ENCODE data around the gene PAQR8.

The PAQR8 gene, protein sequence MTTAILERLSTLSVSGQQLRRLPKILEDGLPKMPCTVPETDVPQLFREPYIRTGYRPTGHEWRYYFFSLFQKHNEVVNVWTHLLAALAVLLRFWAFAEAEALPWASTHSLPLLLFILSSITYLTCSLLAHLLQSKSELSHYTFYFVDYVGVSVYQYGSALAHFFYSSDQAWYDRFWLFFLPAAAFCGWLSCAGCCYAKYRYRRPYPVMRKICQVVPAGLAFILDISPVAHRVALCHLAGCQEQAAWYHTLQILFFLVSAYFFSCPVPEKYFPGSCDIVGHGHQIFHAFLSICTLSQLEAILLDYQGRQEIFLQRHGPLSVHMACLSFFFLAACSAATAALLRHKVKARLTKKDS

DNA sequence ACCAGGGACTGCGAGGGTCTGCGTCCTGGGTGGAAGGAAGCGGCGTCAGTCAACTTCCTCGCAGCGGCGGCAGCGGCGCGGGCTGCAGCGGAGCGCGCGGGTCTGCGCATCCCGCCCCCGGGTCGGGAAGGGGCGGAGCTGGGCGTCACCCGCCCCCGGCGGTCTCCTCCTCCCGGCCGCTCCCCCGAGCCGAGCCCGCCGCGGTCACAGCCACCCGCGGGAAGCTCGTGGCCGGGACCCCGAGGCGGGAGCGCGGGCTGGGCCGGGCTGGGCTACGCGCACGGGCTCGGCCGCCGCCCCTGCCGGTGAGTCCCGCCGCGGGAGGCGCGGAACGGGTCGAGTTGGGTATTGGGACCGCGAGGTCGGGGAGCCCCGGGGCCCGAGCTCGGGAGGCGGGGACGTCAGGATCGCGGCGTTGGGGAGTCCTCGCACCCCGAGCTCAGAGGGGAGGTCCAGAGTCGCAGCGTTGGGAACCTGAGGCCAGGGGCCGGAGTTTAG lies at the start of gene PAQR8:
Gene PAQR8, plus strand, starts transcription at position 207 of the 498 bp plus-strand sequence. CDS start 41,063 bp downstream, outside the sequence.
- DNase-seq: peak; percentile 70

DNA sequence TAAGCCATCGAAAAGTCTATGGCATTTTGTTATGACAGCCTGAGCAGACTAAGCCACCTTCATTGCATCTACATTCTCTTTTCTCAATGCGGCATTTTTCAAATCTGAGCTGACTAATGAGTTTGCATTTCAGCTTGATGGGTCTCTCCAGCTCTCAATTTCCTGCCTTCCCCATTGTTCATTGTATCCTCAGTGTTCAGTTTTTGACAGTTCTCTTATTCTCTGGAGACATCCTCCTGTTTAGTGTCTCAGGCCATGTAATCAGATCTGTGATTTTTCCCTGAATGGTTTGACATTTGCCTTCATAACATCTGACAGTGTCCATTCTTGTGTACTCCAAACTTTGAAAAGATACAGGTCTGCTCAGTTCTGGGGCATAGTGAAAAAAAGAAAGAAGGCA lies 49.5 kb upstream of the PAQR8 start:
- no peak for DNase-seq

DNA sequence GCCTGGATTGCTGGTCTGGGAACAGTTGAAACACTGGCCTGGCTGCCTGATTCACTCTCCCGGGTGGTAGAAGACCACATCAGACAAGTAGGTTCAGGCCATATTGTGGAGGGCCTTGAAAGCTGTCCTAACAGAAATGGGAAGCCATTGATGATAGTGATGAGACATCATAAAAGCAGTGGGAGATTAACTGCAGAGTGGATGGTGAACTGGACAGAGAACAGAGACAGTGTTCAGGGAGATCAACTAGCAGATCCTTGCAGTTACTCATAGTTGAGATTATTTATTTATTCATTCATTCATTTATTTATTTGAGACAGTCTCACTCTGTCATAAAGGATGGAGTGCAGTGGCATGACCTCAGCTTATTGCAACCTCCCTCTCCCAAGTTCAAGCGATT lies 47.2 kb upstream of the PAQR8 start:
- no peak for DNase-seq

DNA sequence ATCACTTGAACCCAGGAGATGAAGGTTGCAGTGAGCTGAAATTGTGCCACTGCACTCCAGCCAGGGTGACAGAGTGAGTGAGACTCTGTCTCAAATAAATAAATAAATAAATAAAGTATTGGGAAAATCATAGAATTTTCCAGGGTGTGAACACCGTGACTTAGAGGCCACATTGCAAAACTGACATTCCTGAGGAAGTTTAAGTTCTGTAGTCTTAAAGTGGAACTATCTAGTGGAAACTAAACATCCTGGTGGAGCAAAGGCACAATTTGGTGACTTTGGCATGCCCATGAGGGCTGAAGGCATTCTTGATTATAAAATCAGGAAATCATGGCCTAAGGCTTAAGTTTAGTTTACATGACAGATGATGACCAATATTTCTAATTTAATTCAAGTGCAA lies 44.7 kb upstream of the PAQR8 start:
- DNase-seq: no peak

- DNase-seq: no peak
Observed at GRCh38 chr6:52317841-52318581, 43.9 kb upstream of the PAQR8 start.

DNA sequence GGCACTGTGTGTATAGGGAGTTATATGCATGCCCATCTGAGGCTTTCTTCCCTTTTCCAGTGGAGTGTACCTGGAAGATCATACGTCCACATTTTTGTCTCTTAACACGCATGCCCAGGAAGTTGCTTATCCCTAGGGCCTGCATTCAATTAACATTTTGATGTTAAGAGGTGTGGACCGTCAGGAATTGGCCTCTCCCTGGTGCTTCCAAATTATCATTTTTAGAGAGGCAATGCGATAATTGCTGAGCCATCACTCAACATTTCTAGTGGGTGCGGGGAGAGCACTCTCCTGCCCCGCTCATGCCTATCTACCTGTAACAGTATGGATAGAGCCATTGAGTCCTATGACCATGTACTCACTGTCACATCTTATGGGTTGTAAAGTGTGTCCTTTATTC lies 37.8 kb upstream of the PAQR8 start:
- DNase-seq: no peak

DNA sequence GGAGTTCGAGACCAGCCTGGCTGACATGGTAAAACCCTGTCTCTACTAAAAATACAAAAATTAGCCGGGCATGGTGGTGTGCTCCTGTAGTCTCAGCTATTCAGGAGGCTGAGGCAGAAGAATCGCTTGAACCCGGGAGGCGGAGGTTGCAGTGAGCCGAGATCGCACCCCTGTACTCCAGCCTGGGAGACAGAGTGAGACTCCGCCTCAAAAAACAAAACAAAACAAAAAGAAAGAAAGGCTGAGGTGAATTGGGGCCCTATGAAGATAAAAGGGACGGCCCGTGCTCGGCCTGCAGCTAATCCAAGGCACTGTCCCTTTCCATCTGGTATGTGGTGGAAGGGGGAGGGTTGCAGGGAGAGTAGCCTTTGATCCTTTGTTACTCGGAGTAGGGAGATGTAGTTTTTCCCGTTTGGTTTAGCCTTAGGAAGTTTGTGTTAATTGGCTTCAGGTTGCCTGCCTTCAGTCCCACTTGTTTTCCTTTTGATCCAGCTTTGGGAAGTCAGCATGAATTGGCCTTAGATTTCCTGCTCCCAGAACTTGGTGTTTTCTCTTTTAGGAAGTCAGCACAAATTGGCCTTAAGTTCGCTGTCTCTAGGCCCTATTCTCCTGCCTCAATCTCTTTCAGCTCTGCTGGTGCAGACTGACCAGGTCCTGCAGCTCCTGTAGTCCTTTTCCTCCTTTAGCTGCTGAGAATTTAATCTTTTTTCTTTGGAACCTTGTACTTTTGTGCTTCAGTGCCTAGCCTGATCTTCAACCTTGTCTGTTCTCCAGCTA lies 36.1 kb upstream of the PAQR8 start:
- DNase-seq: no peak

- DNase-seq: no peak
Observed at GRCh38 chr6:52326540-52327364, 35.2 kb upstream of the PAQR8 start.

- DNase-seq: no peak
Observed at GRCh38 chr6:52328303-52328662, 33.7 kb upstream of the PAQR8 start.

GRCh38 chr6:52328729-52329128 lies 33.2 kb upstream of the PAQR8 start:
- no peak for DNase-seq

DNA sequence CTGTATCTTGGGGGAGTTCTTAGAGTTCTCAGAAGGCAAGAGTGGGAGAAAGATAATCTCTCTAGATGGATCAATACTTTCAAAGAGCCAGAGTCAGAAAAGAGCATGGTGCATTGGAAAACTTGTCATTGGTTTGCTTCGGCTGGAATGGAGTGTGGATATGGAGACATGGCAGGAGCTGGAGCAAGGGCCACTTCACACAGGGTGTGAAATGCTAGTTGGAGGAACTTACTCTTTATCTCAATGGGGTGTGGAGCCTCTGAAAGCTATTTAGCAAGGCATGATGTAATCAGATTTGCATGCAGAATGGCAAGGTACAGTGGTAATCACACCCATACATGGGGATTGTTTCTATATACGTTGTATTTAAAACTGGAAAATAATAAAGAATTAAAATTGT lies 31.5 kb upstream of the PAQR8 start:
- peak; percentile 42 for DNase-seq

DNA sequence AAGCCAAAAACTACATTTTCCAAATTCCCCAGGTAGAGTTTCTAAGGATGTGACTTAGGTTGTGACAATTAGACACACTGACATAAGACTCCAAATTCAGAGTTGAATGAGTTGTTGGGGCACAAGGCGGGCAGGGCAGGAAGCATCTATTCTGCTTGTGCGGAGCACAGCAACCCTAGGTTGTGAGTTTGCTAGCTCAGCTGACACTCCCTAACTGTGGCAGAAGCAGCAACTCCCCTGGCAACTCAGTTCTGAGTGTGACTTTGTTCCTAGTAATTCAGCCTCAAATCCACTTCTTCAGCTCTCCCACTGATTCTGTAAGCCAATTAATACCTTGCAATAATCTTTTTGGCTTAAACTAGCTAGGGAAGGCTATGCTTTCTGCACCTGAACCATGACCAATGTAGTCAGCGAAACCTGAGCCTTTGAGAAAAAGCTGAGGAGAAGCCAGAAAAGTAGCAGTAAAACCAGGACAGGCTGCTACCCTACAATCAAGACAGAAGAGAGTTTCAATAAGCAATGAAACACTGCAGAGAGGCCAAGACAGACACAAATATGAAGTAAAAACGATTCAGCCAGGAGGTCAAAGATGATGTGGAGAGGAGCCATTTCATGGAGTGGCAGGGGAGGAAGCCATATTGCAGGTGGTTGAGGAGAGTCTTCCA lies 30.0 kb upstream of the PAQR8 start:
- DNase-seq: no peak

DNA sequence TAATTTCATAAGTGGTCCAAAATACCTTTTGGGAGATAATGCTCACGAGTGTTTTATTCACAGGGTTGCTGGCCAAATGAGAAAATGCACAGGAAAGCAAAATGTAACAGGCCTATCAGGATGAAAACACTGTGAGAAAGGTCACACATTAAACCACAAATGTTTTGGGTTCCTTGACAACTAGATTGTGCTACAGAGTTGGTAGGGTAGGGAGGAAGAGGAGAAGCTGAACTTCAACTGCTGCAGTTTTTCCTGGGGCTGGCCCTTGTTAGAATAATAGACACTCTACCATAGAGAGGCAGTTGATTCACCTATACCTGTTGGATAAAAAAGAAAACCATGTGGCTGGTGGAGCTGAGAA lies 28.1 kb upstream of the PAQR8 start:
- peak; percentile 81 for DNase-seq

DNA sequence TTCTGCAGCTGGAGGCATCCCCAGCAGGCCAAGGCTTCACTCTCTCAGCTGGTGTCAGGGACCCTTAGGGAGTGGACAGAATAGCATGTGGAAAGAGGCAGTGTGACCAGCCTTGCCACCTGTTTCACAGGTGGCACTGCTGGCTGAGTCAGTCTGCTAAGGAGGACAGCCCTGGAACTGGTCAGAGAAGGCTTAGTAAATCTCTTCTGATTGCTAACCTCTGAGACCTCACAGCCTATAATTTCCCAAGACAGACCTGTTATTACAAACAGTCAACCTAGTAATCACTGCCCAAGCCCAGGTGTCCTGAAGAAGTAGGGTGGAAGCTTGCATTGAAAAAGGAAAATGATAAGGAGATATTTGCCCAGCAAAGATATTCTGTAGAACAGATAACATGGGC lies 26.4 kb upstream of the PAQR8 start:
- no peak for DNase-seq

- DNase-seq: no peak
Observed at GRCh38 chr6:52336919-52337561, 24.9 kb upstream of the PAQR8 start.

DNA sequence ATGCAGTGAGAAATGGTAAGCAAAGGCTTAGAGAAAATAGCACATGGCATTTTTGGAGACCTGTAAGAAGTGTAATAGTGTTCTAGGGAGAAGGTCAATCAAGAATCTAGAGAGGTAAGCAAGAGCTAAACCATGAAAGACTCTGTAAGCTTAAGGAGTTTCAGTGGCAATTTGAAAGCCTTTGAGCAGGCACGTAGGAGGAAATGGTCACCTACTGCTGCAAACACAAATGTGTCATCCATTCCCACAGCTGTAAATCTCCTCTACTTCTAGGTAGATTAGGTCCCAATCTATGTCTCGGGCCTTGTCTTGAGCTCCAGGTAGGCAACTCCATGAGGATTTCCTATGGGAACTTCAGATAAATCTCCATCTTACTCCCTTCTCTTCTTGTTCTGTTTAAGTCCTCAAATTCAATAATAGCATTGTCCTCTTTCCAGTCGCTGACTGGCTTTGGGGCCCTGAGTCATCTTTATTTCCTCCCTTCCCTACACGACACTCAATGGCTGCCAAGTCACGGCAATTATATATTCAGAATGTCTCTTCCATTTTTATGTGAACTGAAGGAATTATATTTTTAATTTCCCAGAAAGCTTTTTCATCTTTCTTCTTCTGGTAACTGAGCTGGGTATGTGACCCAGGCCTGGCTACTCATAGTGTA lies 24.2 kb upstream of the PAQR8 start:
- DNase-seq: no peak

DNA sequence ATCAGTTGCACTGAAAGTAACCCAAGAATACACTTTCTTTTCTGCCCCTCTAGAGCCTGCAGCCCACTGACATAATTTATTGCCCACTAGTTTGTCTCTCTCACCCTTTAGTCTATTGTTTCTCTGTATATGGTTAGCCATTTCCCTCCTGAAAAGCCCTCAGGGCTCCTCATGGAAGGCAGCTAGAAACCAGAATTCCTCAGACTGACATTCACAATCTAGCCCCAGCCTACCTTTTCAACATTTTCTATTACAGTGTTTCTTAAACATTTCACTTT lies 21.4 kb upstream of the PAQR8 start:
- no peak for DNase-seq

GRCh38 chr6:52341561-52342260 lies 20.2 kb upstream of the PAQR8 start:
- DNase-seq: peak; percentile 65

DNA sequence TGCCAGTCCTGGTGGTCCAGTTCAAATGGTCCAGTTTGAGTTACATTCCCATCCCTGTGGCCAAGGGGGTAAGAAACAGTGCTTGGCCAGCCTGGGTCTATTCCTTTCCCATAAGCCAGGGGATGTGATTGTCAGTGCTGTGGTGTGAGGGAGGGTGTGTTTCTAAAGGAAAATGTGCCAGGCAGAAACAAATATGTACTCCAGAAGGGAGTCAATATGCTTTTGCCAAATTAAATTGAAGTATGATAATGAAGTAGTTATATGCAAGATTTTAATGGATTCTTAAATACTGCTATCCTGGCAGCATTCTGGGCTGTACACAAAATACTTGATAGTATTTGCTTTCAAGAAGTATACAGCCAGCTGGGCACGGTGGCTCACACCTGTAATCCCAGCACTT lies 16.6 kb upstream of the PAQR8 start:
- DNase-seq: no peak

DNA sequence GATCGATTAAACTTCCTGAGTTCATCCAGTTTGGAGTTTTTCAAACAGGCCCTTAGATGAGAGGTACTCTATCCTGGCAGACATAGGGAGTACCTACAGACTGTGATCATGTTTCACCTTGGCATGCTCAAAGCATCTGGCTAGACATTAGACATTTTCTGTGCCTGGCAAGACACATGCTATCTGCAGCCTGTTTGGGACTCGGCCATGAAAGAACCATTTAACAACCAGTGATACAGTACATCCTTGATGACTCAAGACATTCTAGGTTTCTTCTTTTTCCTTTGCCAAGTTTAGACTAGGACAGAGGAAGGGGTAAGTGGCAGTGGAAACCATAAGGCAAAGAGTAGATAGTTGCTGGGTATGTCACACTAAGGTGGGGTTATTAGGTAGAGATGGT lies 15.4 kb upstream of the PAQR8 start:
- DNase-seq: no peak

- no peak for DNase-seq
Observed at GRCh38 chr6:52347818-52348217, 14.1 kb upstream of the PAQR8 start.

Data from hematopoietic multipotent progenitor cell treated with erythropoietin and hydrocortisone succinate and interleukin-3 and kit ligand, for 8 days (in vitro differentiated cells).